ENCODE data around the gene SLFNL1.

SLFNL1 gene

DNA sequence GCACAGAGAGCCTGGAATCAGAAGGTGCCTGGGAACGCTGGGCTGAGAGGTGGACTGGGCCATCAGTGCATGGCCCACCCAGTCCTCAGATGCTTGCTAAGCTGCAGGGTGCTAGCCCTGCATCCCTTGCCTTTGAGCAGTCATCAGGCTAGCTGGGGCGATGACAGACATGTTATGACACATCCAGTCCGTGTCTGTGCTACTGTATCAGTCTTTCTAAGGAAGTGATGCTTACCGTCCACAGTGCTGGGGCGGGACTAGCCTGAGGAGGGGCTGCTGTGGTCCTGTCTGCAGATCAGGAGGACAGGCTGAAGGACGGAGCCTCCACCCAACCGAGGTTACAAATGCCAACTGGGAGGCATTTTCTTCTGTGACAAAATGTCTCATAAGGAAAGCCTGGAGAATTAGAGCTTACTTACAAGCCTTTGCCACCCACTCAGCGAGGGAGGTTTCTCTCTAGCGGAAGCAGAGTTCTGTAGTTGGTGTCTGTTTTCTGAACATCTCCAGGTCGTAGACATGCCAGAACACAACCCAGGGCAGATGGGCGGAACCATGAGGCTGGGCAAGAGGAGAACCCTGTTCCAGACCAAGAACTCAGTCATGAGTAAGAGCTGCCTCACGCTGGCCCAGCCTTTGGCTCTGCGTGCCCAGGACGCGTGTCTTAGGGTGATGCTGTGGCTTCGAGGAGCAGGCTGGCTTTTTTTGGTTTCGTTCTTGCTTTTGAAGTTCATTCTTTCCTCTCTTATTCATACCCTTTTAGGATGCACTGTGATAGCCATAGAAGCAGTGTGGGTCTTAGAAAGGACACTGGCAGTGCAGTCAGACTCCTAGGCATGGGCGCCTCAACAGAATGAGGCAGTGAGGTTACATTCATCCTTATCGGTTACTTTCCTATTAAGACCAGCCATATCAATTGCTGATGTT is 14.3 kb downstream of the SLFNL1 start:
- TF ChIP-seq, protein P1, sequence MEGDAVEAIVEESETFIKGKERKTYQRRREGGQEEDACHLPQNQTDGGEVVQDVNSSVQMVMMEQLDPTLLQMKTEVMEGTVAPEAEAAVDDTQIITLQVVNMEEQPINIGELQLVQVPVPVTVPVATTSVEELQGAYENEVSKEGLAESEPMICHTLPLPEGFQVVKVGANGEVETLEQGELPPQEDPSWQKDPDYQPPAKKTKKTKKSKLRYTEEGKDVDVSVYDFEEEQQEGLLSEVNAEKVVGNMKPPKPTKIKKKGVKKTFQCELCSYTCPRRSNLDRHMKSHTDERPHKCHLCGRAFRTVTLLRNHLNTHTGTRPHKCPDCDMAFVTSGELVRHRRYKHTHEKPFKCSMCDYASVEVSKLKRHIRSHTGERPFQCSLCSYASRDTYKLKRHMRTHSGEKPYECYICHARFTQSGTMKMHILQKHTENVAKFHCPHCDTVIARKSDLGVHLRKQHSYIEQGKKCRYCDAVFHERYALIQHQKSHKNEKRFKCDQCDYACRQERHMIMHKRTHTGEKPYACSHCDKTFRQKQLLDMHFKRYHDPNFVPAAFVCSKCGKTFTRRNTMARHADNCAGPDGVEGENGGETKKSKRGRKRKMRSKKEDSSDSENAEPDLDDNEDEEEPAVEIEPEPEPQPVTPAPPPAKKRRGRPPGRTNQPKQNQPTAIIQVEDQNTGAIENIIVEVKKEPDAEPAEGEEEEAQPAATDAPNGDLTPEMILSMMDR (IDR thresholded peaks at IDR 0.05; ENCODE audit: low read depth, low read length, missing control alignments), result no peak
- DNase-seq (ENCODE audit: extremely low read depth, low read depth), result no peak
- H3K4me3 ChIP-seq (replicated peaks; ENCODE audit: low read depth, low read length), result no peak overlapping the region

DNA sequence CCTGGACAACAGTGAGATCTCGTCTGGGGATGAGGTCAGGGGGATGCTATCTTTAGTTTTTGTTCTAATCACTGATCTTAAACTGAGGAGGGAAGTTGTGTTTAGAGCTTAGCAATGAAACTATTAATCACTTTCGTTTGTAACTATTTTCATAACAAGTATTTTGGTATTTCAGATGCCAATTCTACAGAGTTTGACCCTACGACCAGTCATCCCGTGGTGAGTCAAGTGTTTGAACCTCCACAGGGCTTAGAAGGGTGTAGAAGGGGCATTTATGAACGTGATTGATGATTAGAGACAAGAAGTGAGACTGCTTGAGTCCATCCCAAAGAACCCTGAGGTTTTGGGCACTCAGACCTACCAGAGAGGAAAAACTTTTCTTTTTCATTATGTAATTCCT is 15.6 kb downstream of the SLFNL1 start:
- no peak for DNase-seq (ENCODE audit: extremely low read depth, low read depth)
- TF ChIP-seq, protein P1 (IDR thresholded peaks at IDR 0.05; ENCODE audit: low read depth, low read length, missing control alignments), result no peak
- no peak overlapping the region for H3K4me3 ChIP-seq (replicated peaks; ENCODE audit: low read depth, low read length)

DNA sequence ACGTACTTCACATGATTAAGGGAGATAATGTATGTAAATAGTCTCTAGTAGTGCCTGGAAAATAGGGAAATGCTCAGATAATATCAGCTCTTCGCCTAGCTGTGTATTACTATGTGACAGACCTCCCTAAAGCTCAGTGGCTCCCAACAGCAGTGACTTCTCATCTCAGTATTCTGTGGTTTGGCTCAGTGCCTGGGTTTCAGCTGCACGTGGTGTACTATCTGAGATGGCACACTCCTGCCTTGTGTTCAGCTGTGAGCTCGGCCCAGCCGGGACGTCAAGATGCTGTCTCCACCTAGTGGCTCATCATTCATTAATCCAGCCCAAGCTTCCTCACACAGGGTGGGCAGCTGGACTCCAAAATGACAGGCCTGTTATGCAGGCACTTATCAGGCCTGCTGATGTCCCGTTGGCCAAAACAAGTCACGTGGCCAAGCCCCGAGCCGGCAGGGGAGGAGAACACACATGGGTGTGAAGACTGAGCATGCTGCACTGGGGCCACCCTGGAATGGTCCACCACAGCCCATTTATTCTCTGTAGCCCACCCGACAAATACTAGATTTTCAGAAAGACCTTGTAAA is 17.8 kb downstream of the SLFNL1 start:
- TF ChIP-seq, protein P1 (IDR thresholded peaks at IDR 0.05; ENCODE audit: low read depth, low read length, missing control alignments), result peak; percentile 61
- peak; percentile 100 for DNase-seq (ENCODE audit: extremely low read depth, low read depth)
- H3K4me3 ChIP-seq (replicated peaks; ENCODE audit: low read depth, low read length), result no peak overlapping the region

DNA sequence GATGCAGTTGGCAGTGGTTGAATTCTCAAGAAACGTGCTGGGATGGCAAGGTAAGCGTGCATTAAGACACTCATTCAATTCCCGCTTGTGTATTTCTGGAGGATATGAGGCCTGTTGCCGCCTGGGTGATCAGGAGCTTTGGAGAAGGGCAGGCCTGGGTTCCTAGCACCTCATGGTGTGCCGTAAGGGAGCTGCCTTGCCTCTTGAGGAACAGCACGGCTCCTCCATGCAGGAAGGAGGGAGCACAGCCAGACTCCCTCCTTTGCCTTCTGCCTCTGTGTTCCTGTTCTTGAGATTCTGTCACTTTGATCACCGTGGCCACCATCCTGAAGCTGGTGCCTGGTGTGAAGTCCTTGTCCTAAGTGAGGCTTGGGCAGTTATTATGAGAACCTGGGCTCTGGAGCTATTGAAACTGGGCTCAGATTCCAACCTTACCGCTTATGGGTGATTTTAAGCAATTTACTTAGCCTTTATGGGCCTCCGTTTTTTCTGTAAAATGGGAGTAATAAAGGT is 18.3 kb downstream of the SLFNL1 start:
- TF ChIP-seq, protein P1 (IDR thresholded peaks at IDR 0.05; ENCODE audit: low read depth, low read length, missing control alignments), result no peak
- no peak overlapping the region for H3K4me3 ChIP-seq (replicated peaks; ENCODE audit: low read depth, low read length)
- no peak for DNase-seq (ENCODE audit: extremely low read depth, low read depth)

DNA sequence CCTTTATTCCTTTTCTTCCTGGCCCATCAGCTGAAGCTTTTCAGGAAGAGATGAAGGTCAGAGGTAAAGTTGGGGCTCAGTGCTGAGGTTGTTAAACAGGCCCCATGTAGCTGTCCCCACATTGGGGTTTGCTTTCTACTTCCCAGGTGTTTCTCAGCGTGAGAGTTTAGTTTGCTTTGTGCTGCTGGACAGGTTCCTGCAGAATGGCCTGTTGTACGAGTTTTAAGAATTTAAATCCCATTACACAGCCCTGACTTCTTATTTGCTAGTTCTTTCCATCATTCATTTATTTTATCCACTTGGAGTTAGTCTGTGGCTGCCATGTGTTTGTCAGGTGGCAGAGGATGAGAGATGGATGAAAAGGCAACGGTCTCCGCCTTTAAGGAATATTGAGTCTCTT is 22.9 kb downstream of the SLFNL1 start:
- TF ChIP-seq, protein P1 (IDR thresholded peaks at IDR 0.05; ENCODE audit: low read depth, low read length, missing control alignments), result no peak
- H3K4me3 ChIP-seq (replicated peaks; ENCODE audit: low read depth, low read length), result no peak overlapping the region
- no peak for DNase-seq (ENCODE audit: extremely low read depth, low read depth)

DNA sequence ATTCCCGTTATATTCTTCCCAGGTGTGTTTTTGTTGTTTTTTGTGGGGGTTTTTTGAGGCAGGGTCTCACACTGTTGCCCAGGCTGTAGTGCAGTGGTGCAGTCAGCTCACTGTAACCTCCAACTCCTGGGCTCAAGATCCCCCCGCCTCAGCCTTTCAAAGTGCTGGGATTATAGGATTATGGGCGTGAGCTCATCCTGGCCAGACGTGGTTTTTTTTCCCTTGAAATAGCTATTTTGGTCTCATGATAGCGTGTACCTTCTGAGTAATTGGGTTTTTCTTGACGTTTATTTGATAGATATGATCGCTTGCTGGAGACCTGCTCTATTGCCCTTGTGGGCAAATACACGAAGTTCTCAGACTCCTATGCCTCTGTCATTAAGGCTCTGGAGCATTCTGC is 24.4 kb downstream of the SLFNL1 start:
- TF ChIP-seq, protein P1 (IDR thresholded peaks at IDR 0.05; ENCODE audit: low read depth, low read length, missing control alignments), result no peak
- H3K4me3 ChIP-seq (replicated peaks; ENCODE audit: low read depth, low read length), result no peak overlapping the region
- no peak for DNase-seq (ENCODE audit: extremely low read depth, low read depth)
